GM19023 (cell line): ENCODE results near the gene PTPN13.

Experiments
- ATAC-seq: cut with Tn5 transposase; IDR thresholded peaks from one replicate; pipeline ENCODE4 v1.9.1; 2021; ENCODE audit warnings: mild to moderate bottlenecking, moderate library complexity; ENCODE audit not compliant: unreplicated experiment

Gene PTPN13

DNA sequence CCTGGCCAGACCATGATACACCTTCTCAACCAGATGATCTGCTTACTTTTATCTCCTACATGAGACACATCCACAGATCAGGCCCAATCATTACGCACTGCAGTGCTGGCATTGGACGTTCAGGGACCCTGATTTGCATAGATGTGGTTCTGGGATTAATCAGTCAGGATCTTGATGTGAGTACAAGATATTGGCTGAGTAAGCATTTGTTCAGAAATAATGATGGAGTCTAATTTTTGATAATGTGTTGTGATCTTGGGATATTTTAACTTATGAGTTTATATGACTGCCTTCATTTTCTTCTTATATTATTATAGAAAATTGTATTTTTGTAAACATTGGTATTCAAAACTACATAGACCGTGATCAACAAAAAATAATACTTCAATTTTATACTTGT is 215.7 kb downstream of the PTPN13 start:
- no peak for ATAC-seq

DNA sequence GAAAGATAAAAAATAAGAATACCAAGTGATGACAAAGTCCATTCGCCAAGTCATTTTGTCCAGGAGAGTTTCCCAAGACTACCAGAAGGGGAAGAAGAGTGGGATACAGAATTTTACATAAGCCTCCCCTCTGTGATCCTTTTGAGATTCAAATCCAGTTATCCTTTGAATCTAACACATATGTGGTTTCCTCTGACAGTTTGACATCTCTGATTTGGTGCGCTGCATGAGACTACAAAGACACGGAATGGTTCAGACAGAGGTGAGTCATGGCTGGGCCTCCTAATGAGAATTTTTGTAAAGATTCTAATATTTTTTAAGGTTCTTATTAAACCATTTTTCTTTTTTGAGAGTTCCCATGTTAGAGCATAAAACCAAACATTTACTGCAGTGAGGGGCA is 216.7 kb downstream of the PTPN13 start:
- no peak for ATAC-seq

DNA sequence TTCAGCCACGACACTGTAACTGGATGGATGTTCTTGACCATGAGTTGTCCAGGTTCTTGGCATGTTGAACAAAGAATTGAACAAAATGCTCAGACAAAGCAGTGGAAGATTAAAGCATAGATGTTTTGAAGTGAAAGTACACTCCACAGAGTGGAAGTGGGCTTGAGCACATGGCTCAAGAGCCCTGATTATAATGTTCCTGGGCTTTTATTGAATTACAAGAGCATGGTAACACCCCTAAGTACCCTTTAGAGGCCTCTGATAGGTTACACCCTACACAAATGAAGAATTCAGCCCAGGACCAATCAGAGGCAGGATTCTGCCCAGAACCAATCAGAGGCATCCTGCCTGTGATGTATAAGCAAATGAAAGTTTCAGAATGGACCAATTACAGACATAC is 221.5 kb downstream of the PTPN13 start:
- no peak for ATAC-seq

DNA sequence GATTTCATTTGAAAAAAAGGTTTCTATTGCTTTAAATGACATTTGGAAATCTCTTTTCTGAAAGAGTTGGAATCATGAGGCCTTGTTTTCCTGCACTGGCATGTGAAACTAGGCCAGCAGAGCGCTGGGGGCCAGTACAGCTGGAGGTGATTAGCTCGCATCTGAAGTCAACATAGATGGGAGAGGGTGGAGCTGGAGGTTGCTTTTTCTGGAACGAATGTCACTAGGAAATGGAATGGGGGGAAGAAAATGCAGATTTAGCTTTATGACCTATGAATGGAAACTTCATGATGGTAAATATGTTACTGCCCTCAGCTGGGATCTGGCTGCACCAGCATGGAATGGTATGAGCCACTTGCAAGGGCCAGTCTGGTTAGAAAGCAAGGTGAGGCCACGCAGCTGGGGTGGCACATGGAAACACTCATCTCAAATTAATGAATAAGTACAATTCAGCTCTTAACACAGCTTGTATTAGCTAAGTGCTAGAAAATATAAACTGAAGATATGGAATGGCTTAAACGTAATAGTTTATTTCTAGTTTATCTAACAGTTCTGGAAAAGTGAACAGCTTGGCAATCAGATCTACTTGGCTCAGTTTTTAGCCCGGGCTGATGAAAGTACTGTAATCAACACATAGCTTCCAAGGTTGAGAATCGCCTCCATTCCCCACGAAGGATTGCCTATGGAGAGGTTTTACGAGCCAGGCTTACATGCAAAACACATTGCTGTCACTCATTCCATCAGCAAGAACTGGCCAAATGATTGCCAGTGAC is 222.6 kb downstream of the PTPN13 start:
- no peak for ATAC-seq

DNA sequence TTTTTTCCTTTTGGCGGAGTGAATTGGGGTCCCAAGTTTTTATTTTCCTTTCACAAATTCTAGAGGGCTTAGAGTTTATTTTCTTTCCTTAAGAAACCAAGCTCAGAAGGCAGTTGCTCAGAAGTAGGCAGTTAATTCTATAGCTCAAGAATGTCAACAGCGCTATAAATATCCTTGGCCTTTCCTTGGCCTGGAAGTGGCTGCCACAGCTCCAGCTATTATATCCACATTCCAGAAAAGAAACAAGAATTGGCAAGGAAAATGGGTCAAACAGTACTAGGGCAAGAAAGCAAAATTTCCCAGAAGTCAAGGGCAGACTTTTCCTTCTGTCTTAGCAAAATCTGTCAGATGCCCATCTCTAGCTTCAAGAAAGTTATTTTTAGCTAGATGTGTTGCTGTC is 224.1 kb downstream of the PTPN13 start:
- no peak for ATAC-seq

DNA sequence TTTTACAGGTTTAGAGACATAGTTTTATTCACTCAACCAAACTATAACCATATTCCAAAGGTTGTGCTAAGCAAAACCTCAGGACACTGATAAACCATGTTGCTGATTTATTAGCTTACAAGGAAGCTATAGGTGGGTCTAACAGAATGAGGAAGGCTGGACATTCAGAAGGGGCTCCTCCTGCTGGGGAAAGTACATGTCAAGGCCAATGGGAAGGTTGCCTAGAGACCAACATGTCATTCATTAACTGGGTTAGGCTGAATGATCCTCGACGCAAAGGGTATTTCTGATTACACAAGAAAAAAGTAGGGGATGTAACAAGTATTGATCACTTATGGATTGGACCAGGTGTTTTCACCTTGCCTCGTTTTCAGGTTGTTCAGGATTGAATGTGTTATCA is 224.7 kb downstream of the PTPN13 start:
- no peak for ATAC-seq

DNA sequence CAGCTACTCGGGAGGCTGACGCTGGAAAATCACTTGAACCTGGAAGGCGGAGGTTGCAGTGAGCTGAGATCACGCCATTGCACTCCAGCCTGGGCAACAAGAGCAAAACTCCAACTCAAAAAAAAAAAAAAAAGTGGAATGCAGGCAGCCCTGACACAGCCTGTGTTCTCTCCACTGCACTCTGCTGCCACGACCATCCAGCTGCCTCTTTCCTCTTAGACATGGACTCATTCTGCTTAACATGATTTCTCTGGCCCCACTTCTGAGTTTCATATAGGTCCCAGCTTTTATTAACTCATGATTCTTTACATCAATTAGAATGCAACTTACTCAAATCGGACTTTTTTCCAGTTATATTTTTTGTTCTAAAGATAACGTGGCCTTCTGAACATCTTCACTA is 225.4 kb downstream of the PTPN13 start:
- ATAC-seq: no peak

DNA sequence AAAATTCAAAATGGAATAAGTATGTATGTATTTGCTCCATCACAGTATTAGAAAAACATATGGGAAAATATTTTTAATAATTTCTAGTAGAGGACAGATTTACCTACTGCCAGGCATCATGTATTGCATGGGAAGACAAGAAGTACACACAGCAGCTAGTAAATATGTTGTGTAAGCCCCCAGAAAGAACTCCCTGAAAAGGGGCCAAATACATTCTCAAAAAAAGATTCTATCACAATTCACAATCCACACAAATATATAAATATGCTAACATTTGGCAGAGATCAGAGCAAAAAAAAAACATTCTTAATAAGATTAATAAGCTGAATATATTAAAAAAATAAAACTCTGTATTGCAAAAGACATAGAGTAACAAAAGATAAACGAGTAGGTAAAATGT is 227.0 kb downstream of the PTPN13 start:
- no peak for ATAC-seq

DNA sequence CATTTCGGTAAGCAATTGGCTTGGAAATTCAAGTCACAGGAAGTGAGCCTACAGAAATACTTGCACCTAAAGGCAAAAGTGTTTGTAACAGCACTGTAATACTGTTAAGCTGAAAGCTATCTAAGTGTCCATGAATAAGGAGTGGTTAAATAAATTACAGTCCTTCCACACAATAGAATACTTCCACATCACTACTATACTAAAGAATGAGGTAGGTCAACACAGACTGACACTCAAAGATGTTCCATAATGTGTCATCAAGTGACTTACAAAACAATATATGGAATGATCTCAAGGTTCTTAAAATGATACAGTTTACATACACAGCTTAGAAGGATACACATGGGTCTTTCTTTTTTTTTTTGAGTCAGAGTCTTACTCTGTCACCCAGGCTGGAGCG is 228.0 kb downstream of the PTPN13 start:
- no peak for ATAC-seq

DNA sequence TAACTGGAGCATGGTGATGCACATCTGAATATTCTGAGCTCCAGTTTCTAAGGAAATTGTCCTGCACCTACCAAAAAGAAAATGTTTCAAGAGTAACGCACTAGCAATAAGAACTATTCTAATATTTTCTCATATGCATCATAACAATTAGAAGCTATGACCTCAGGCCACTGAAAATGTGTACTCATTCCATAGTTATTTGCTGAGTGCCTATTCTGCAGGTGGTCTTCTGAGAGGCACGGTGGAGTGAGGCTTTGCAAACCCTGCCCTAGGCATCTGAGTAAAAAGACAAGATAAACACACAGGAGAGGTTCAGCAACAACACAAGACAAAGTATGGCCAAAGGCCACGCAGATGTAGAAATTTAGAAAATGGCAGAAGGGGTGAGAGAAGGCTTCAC is 231.4 kb downstream of the PTPN13 start:
- ATAC-seq: no peak

DNA sequence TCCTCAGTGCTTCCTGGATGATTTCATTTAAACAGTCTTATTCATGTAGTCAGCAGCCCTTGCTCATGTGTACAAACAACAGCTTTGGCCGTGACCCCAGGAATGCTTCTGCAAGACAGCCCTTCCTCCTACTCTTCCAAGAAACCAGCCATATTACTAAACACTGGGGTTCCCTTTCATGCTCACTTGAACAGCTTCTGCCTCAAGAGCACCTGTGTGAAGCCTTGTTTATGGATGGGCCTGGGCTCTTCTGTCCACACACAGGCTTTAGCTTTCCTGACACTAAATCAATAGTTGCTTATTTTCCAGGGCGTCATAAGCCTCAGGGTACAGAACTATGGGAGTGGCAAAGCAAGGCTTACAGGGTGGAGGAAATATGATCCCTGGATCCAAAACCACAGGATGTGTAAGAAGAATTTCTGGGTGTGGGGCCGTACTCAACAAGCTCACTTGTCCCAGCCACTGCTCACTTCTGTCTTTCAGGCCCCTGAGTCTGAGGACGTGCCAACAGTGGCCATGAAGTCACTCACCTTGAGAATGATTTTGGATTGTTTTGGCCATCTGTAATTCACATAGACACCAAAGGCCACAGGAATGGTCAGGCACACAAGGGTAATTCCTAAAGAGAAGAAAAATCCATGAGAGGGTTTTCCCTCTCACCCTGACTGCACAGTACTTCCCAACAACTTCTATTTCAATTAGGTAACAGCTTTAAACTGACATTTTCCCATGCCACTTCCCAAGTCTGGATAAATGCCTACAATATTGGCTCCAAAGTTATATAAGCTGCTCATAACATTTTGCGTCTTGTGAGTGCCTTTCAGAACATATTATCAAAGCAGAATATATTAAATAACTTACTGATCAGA is 237.4 kb downstream of the PTPN13 start:
- ATAC-seq: no peak

DNA sequence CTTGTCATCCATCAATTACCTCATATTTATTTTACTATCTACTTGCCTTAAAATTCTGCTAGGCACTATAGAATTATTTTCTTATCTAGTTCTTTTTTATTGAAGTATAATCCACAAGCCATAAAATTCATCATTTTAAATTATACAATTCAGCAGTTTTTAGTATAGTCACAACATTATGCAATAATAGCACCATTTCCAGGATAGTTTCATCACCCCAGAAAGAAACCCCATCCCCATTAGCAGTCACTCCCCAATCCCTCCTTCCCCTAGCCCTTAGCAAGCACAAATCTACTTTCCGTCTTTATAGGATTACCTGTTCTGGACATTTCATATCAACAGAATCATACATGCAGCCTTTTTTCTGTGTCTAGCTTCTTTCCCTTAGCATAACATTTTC is 239.5 kb downstream of the PTPN13 start:
- ATAC-seq: no peak

DNA sequence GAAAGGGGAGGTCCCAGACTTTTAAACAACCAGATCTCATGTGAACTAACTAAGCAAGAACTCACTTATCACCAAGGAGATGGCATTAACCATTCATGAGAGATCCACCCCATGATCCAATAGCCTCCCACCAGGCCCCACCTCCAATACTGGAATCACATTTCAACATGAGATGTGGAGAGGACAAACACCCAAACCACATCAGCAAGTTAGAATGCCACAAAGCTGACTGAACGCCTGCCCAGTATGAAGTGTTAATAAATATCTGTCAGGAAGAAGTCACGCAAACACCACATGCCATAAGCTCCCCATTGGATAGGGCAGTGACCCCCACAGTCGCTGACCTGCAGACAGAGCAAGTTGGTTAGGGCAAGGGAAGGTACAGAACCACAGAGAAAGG is 240.8 kb downstream of the PTPN13 start:
- ATAC-seq: no peak

DNA sequence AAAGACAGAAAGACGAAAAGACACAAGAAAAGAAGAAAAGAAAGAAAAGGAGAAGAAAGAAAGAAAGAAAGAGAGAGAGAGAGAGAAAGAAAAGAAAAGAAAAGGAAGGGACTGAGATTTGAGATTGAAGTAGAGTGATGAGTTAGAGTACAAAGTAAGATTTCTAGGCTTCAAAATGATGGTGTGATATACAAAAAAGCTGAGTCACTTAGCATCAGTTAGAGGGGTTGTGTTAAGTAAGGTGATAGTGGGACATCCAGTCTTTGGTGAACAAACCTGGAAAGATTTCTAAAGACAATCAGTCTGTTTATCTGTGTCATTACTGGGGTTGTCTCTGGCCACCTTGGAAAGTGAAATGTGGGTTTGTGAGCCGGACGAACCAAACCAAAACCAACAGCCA is 241.6 kb downstream of the PTPN13 start:
- no peak for ATAC-seq

DNA sequence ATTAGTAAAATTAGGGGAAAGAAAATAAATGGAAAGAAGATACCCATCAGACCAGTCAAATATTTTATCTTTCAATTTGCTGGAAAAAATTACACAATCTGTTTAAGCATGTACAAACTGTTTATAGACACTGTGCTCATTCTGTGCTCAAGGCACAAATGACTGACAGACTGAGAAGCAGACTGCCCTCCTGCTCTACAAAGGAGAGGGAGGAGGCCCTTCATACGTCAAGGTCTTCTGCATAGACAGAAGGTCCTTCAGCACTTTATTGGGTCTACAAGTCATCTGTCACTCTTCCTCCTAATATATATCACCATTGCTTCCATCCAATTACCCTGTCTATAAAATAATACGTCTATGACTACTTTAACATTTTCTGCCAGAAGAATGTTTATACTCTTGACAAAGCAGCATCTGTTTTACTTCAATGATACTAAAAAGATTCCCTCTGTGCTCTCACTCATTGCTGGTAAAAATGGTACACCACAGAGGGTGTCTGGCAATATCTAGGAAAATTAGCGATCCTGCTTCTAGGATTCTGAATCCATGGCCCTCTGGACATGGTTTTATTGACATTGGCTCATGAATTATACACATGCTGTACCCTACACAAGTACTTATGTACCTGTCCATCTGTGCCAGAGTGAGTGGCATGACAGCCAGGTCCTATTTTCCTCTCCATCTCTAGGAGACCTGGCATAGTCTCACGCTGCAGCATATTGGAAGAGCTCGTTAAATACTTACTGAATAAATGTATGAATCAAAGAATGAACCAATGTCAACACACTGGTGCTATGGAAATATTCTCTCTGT is 243.8 kb downstream of the PTPN13 start:
- ATAC-seq: no peak

DNA sequence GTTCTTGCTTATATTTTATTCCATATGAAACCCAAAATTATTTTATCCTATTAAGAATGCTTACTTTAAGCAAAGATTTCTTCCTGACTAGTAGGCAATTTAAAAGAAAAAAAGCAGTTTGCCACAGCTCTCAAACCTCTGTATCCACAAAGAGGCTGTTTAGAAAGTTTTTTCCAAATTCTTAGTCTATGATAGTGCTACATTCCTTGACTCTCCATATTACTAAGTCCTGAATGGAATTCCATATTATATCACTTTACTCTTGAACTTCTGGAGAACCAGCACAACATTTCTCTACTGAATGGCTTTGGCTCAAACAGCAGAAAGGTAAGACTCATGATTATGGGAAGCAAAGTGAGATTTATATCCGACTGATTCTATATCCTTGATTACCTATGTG is 246.7 kb downstream of the PTPN13 start:
- no peak for ATAC-seq

DNA sequence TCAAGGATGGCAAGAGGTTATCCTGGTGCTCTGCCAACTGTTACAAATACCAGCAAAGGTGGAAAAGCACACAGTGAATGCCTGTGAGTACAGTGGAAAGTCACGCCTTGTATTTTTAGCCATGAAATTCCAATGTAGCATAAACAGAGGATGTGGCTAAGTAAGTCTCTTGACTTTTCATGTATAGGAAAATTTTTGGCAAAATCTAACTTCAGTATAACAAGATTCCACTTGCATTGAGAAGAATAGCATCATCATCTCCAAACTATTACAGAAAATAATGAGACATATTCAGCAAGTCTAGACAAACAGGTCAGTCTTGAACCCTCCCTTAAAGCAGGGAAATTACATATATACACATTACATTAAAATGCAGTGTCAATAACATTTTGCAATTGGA is 247.2 kb downstream of the PTPN13 start:
- no peak for ATAC-seq

DNA sequence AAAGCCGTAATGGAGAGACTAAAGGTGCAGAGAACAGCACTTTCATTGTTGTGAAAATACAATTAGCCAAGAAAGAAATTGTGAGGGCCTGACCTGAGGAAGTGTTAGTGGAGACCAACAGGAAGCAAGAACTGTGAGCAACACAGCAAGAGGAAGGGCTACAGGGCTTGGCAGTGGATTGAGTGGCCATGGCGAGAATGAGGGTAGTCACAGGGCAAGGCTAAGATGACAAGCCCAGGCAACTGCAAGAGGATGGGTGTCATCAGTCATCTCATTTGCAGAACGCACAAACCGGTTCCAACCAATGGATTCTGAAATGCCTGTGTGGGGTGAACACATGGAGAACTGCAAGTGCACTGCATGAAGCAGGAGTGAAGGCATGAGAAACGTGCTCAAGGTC is 251.5 kb downstream of the PTPN13 start:
- no peak for ATAC-seq

DNA sequence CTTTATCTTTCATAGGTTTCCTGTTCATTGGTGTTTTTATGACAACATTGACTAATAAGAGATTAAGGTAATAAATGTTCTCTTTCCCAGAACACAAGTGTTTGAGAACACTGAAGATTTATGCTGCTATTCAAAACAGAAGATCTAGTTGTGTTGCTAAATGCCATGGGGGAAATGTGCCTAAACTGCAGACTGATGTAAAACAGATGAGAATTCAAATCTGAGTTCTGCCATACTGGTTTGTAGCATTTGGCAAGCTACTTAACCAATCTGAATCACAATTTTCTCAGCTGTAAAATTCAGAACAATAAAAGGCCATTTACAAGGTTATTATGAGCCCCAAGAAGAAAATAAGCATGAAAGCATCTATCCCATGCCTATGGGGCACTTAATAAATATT is 252.8 kb downstream of the PTPN13 start:
- ATAC-seq: no peak

DNA sequence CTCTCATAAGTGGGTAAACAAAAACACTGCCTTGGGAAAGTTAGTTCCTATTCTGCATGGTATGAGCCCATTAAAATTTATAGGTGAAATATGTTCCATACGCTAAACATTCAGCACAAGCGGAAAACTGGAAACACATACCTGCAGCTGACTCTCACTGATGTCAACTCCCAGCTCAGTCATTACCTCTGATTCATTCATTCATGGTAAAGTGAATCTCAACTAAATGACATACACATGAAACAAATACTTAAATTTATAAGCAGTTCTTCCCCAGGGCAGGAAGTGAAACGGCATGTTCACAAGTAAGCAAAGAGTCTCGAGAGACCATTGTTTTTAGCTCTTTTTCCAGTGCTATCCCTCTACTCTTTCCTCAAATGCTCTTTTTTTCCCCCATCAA is 253.5 kb downstream of the PTPN13 start:
- ATAC-seq: no peak

DNA sequence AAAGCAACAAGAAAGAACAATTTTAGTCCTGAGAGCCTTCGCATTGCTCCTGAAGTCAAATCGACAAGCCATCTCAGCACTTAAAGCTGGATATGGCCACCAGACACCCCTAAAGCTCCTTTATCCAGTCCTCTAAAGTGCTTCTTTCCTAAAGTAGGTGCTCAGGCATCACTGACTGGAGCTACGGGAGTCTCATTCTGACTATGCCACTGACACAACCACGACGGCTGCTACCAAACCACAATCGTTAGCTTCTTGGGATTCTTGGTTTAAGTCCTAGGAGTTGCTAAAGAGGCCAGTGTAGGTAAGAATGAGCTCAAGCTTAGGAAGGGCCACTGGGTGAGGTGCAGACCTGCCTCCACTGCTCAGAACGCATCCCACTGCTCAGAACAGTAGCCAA is 254.0 kb downstream of the PTPN13 start:
- ATAC-seq: no peak
